ENCODE measurements around the gene LPA.

LPA gene

GRCh38 chr6:160509610-160510009, 154.5 kb downstream of the LPA start:
- no peak for DNase-seq

DNA sequence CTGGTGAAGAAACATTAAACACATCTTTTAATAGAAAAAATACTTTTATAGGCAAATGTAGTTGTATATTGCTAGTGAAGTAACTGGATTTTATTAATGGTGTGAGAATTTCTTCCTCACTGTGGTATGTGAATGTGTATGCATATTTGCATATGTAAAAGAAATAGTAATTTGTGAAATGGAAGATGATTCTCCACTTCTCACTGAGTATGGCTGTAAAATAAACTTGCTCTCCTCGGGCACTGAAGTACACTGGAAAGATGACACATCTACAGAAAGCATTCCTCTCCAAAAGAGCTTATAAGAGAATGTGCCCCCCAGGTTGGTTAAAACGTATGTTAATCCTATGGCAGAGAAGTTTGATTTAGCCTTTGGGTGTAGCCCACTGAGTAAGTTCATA, 155.5 kb downstream of the LPA start:
- DNase-seq, result no peak

GRCh38 chr6:160507420-160507819, 156.7 kb downstream of the LPA start:
- no peak for DNase-seq

DNA sequence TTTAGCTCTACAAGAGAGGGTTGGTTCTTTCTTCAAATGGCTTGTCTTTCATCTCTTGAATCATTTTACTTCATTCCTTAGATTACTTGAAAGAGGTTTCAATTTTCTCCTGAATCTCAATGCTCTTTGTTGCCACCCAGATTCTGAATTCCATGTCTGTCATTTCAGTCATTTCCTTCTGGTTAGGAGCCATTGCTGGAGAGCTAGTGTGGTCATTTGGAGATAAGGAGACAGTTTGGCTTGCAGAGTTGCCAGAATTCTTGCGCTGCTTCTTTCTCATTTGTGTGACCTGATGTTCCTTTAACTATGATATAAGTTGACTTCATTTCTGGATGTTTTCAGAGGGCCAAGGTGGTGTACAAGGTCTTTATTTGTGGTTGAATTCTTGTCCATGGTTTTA, 158.1 kb downstream of the LPA start:
- DNase-seq, result no peak

- no peak for DNase-seq
Observed at GRCh38 chr6:160500639-160501038, 163.4 kb downstream of the LPA start.

- no peak for DNase-seq
Observed at GRCh38 chr6:160494576-160494975, 169.5 kb downstream of the LPA start.

DNA sequence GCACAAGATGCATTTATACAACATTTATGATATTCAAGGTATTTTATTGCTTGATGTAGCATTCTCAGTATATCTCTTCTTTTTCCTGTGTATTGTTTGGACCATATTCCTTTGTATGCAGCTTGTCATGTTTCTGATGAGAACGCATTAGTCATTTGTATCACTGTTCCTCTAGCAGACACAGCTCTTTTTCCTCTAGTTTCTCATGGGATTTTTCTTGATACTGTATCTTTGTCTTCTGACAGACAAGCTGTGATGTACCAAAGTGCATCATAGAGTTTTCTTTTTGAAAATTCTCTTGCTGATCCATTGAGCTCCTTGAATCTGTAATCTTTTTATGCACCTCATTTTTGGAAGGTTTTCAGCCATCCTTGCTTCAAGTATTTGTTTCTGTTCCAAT, 175.0 kb downstream of the LPA start:
- DNase-seq, result no peak

GRCh38 chr6:160487116-160487515, 177.0 kb downstream of the LPA start:
- no peak for DNase-seq
